WTC11 (cell line): ENCODE results near the gene MAGEA12.
"Not testable (repeated sequence)": the region's sequence is repeated elsewhere in the genome, so short reads cannot be mapped to it uniquely, and the experiment has no call there.

Experiments
- ESRRA ChIP-seq: sonication (generic); formaldehyde crosslinking; IDR thresholded peaks from 2 replicates; pipeline ENCODE4 v1.8.1; 2022; ENCODE audit warnings: mild to moderate bottlenecking, missing genetic modification reagents, borderline replicate concordance
- TF ChIP-seq, protein P1 (sequence below): sonication (generic); formaldehyde crosslinking; IDR thresholded peaks from 2 replicates; pipeline ENCODE4 v1.8.1; 2023; ENCODE audit warnings: mild to moderate bottlenecking, missing genetic modification reagents
- TF ChIP-seq, protein P2 (sequence below): fragments of 200-600 bp; IDR thresholded peaks from 2 replicates; pipeline ENCODE4 v1.8.0; 2022; ENCODE audit warnings: antibody characterized with exemption
- TF ChIP-seq, protein P3 (sequence below): fragments of 250-450 bp; sonication (Bioruptor Pico); IDR thresholded peaks from 2 replicates; pipeline ENCODE4 v1.8.0; 2021; ENCODE audit warnings: mild to moderate bottlenecking
- TF ChIP-seq, protein P4 (sequence below): sonication (generic); formaldehyde crosslinking; conservative IDR thresholded peaks from 2 replicates; pipeline ENCODE4 v1.8.1; 2022; ENCODE audit warnings: mild to moderate bottlenecking, missing genetic modification reagents

DNA sequence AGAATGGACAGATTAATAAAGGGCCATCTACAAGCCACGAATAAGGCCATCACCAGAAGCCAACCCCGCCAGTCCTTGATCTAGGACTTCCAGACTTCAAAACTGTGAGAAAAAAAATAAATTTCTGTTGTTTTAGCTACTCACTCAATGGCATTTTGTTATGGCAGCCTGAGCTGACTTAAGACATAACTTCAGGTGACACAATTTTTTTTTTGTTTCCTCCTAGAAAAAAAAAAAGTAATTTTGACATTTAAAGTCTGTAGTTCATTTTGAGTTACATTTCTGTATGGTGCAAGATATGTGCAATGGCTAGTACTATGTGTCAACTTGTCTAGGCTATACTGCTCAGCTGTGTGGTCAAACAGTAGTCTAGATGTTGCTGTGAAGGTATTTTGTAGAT, 25.4 kb downstream of the MAGEA12 start, which contains the start of gene CSAG3:
- not testable (repeated sequence) for TF ChIP-seq ESRRA
- TF ChIP-seq, protein P1, sequence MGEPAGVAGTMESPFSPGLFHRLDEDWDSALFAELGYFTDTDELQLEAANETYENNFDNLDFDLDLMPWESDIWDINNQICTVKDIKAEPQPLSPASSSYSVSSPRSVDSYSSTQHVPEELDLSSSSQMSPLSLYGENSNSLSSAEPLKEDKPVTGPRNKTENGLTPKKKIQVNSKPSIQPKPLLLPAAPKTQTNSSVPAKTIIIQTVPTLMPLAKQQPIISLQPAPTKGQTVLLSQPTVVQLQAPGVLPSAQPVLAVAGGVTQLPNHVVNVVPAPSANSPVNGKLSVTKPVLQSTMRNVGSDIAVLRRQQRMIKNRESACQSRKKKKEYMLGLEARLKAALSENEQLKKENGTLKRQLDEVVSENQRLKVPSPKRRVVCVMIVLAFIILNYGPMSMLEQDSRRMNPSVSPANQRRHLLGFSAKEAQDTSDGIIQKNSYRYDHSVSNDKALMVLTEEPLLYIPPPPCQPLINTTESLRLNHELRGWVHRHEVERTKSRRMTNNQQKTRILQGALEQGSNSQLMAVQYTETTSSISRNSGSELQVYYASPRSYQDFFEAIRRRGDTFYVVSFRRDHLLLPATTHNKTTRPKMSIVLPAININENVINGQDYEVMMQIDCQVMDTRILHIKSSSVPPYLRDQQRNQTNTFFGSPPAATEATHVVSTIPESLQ = not testable (repeated sequence)
- TF ChIP-seq, protein P2, sequence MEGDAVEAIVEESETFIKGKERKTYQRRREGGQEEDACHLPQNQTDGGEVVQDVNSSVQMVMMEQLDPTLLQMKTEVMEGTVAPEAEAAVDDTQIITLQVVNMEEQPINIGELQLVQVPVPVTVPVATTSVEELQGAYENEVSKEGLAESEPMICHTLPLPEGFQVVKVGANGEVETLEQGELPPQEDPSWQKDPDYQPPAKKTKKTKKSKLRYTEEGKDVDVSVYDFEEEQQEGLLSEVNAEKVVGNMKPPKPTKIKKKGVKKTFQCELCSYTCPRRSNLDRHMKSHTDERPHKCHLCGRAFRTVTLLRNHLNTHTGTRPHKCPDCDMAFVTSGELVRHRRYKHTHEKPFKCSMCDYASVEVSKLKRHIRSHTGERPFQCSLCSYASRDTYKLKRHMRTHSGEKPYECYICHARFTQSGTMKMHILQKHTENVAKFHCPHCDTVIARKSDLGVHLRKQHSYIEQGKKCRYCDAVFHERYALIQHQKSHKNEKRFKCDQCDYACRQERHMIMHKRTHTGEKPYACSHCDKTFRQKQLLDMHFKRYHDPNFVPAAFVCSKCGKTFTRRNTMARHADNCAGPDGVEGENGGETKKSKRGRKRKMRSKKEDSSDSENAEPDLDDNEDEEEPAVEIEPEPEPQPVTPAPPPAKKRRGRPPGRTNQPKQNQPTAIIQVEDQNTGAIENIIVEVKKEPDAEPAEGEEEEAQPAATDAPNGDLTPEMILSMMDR = not testable (repeated sequence)
- TF ChIP-seq, protein P3, sequence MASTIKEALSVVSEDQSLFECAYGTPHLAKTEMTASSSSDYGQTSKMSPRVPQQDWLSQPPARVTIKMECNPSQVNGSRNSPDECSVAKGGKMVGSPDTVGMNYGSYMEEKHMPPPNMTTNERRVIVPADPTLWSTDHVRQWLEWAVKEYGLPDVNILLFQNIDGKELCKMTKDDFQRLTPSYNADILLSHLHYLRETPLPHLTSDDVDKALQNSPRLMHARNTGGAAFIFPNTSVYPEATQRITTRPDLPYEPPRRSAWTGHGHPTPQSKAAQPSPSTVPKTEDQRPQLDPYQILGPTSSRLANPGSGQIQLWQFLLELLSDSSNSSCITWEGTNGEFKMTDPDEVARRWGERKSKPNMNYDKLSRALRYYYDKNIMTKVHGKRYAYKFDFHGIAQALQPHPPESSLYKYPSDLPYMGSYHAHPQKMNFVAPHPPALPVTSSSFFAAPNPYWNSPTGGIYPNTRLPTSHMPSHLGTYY (CRISPR knock-in tag) = not testable (repeated sequence)
- TF ChIP-seq, protein P4, sequence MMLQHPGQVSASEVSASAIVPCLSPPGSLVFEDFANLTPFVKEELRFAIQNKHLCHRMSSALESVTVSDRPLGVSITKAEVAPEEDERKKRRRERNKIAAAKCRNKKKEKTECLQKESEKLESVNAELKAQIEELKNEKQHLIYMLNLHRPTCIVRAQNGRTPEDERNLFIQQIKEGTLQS = not testable (repeated sequence)
